Keratinocyte (primary cell): Measurements from ENCODE around the gene PPM1A. TPM values are rescaled to one million over a fixed set of nuclear protein-coding genes. Genes with fewer than 3 reads are reported as not detected.

ENCODE experiments used
- DNase-seq: peaks from one replicate; pipeline ENCODE4 v3.0.0-alpha.2; 2011; ENCODE audit warnings: low read depth, missing footprints, low spot score
- FAIRE-seq: peaks from 2 replicates; lab custom pipeline; 2011; peaks lifted over from hg19 to GRCh38; lab: Jason Lieb, UNC
- H2AFZ ChIP-seq: 2 replicates; pipeline ENCODE4 v1.6.0; 2012; ENCODE audit warnings: low read length, control low read depth, inconsistent platforms; ENCODE audit not compliant: control insufficient read depth
- H3K27ac ChIP-seq: 2 replicates; pipeline ENCODE4 v1.5.1; 2011; ENCODE audit warnings: low read length; ENCODE audit not compliant: control insufficient read depth, insufficient read depth
- H3K27me3 ChIP-seq: 3 replicates; pipeline ENCODE4 v1.6.0; 2011; ENCODE audit warnings: low read length; ENCODE audit not compliant: control insufficient read depth, insufficient read depth; ENCODE audit errors: extremely low read depth
- H3K36me3 ChIP-seq, 2 experiments: 2 replicates in 1 of 2; 3 replicates in 1 of 2; pipeline ENCODE4 v1.5.1; 2011; ENCODE audit warnings: low read length in 2 of 2, mild to moderate bottlenecking in 1 of 2; ENCODE audit not compliant: control insufficient read depth in 2 of 2, insufficient read depth in 2 of 2; ENCODE audit errors: extremely low read depth in 1 of 2
- H3K4me1 ChIP-seq: 3 replicates; pipeline ENCODE4 v1.5.1; 2011; ENCODE audit warnings: low read length; ENCODE audit not compliant: control insufficient read depth, insufficient read depth; ENCODE audit errors: extremely low read depth
- H3K4me2 ChIP-seq: 3 replicates; pipeline ENCODE4 v1.6.0; 2011; ENCODE audit warnings: low read depth, low read length; ENCODE audit not compliant: control insufficient read depth, insufficient read depth; ENCODE audit errors: extremely low read depth
- H3K4me3 ChIP-seq, 3 experiments: fragments of 200-600 bp in 1 of 3; sonication (generic) in 1 of 3; 2 replicates in 2 of 3; 3 replicates in 1 of 3; pipeline ENCODE4 v1.5.1; 2011 to 2016; ENCODE audit warnings: low read length in 3 of 3, mild to moderate bottlenecking in 3 of 3, control low read depth in 2 of 3, inconsistent platforms in 1 of 3, low read depth in 1 of 3, mixed read lengths in 1 of 3, mixed run types in 1 of 3, moderate library complexity in 1 of 3; ENCODE audit not compliant: control insufficient read depth in 2 of 3, insufficient read depth in 2 of 3; ENCODE audit errors: extremely low read depth in 1 of 3
- H3K79me2 ChIP-seq: 2 replicates; pipeline ENCODE4 v1.6.0; 2012; ENCODE audit warnings: low read length; ENCODE audit not compliant: control insufficient read depth, insufficient read depth
- H3K9ac ChIP-seq: 3 replicates; pipeline ENCODE4 v1.6.0; 2011; ENCODE audit warnings: low read length; ENCODE audit not compliant: control insufficient read depth, insufficient read depth; ENCODE audit errors: extremely low read depth
- H3K9me1 ChIP-seq: 3 replicates; pipeline ENCODE4 v1.6.0; 2011; ENCODE audit warnings: low read length; ENCODE audit not compliant: control insufficient read depth, insufficient read depth; ENCODE audit errors: extremely low read depth
- H3K9me3 ChIP-seq: 2 replicates; pipeline ENCODE4 v1.5.1; 2012; ENCODE audit warnings: low read depth, low read length; ENCODE audit not compliant: control insufficient read depth
- H4K20me1 ChIP-seq: 3 replicates; pipeline ENCODE4 v1.6.0; 2011; ENCODE audit warnings: low read length; ENCODE audit not compliant: control insufficient read depth, insufficient read depth; ENCODE audit errors: extremely low read depth
- EZH2 ChIP-seq: IDR thresholded peaks from one replicate; pipeline ENCODE4 v1.6.1; 2012; ENCODE audit warnings: inconsistent platforms, mild to moderate bottlenecking, low read length, moderate library complexity
- dilution Hi-C: fragments of 300-500 bp; cut with MboI; formaldehyde crosslinking; loops from one replicate; pipeline ENCODE4 v1.7.0; 2020; ENCODE audit warnings: low sequenced_read_pairs; ENCODE audit not compliant: extremely low pct_ligation_motif_present
- polyA plus RNA-seq, 5 experiments: library from polyadenylated mRNA; depleted of rRNA in 3 of 5; stranded (reverse) in 3 of 5; stranded (forward) in 1 of 5; unstranded in 1 of 5; fragments of >200 nt; gene quantifications; 1 replicate in 1 of 5; 2 replicates in 3 of 5; 3 replicates in 1 of 5; pipeline versions ENCODE4 v1.2.1 to v1.2.3, GENCODE V29; 2011 to 2012; ENCODE audit warnings: missing spikeins in 2 of 5, low read depth in 1 of 5, low replicate concordance in 1 of 5
- TF ChIP-seq, protein P1 (sequence below), 3 experiments: IDR thresholded peaks in 1 of 3; conservative IDR thresholded peaks in 1 of 3; optimal IDR thresholded peaks in 1 of 3; 2 replicates in 2 of 3; 3 replicates in 1 of 3; pipeline versions ENCODE3 to v1.5.1; 2011; ENCODE audit warnings: low read length in 3 of 3, mild to moderate bottlenecking in 3 of 3, moderate library complexity in 2 of 3, control low read depth in 1 of 3, inconsistent platforms in 1 of 3; ENCODE audit not compliant: insufficient read depth in 2 of 3; ENCODE audit errors: extremely low read depth in 1 of 3

Gene PPM1A
- polyA plus RNA-seq, 1 donor (not counting 4 experiments of a cell fraction or from before 2014, with no cell fraction given), result 44.5 TPM

DNA sequence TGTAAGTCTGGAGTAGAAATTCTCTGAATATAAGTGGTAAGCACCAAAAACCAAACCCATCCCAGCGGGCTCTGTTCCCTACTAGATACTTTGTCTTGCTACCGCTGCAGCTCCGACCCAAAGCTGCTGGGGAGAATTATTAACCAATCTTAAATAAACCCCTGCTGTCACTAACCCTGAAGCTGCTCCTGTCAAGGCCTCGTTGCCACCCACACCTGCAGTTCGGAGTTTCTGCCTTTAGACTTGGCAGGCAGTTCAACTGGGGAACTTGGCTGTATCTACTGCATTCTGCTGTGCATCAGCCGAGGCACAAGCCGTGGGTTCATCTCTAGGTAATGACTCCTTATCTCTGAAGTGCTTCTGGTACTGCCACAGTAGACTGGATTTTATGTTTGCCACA is 55.5 kb downstream of the PPM1A start:
- FAIRE-seq, result no peak
- Histone ChIP-seq H3K9me3 (no peaks in the 10 kb centered on the region), H3K4me2 (no peak overlapping the region)

DNA sequence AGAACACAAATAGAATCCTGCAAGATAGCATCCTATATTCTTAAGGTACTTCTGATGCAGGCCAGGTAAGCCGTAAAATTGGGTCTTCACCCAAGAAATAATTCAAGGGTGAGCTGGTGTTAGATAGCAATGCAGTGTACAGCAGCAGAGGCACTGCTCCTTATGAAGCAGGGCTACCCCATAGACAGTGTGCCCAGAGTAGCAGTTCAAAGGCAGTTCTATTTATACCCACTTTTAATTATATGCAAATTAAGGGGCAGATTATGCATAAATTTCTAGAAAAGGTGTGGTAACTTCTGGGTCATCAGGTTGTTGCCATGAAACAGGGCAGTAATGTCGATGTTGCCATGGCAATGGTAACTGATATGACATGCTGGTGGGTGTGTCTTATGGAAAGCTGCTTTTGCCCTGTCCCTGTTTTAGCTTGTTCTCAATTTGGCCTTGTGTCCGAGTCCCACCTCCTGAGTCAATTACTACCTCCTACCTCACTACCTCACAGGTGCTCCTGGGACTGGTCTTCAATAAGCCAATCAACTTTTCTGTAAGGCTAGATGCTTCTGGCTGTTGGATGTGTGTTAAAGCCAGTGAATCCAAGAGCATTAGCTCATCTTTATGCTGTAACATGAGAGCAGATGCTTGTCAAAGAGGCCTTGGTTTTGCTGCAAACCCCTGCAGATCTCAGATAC is 61.0 kb downstream of the PPM1A start:
- Histone ChIP-seq H3K9me1 (no peaks in the 10 kb centered on the region), H3K9me3 (no peaks in the 10 kb centered on the region), H3K36me3 (no peaks in the 10 kb centered on the region), H4K20me1 (no peaks in the 10 kb centered on the region), H3K4me2 (no peak overlapping the region), H2AFZ (no peak overlapping the region), H3K4me3 (no peak overlapping the region), H3K27ac (no peak overlapping the region), H3K79me2 (no peaks in the 10 kb centered on the region), H3K27me3 (peaks cover 3% of the 10 kb centered on the region), H3K9ac (no peak overlapping the region), H3K4me1 (no peaks in the 10 kb centered on the region)
- dilution Hi-C loops, result no loop called here
- DNase-seq (no peak), FAIRE-seq (no peak)
- no peak for TF ChIP-seq EZH2
- TF ChIP-seq, protein P1, sequence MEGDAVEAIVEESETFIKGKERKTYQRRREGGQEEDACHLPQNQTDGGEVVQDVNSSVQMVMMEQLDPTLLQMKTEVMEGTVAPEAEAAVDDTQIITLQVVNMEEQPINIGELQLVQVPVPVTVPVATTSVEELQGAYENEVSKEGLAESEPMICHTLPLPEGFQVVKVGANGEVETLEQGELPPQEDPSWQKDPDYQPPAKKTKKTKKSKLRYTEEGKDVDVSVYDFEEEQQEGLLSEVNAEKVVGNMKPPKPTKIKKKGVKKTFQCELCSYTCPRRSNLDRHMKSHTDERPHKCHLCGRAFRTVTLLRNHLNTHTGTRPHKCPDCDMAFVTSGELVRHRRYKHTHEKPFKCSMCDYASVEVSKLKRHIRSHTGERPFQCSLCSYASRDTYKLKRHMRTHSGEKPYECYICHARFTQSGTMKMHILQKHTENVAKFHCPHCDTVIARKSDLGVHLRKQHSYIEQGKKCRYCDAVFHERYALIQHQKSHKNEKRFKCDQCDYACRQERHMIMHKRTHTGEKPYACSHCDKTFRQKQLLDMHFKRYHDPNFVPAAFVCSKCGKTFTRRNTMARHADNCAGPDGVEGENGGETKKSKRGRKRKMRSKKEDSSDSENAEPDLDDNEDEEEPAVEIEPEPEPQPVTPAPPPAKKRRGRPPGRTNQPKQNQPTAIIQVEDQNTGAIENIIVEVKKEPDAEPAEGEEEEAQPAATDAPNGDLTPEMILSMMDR (optimal IDR thresholded peaks at IDR 0.05 in 1 of 3, IDR thresholded peaks at IDR 0.05 in 1 of 3, conservative IDR thresholded peaks at IDR 0.05 in 1 of 3; ENCODE audit: extremely low read depth in 1 of 3, insufficient read depth in 2 of 3, low read length in 3 of 3), result no peak

More for the DNA sequence above, 55.5 kb downstream of the PPM1A start:
- TF ChIP-seq, protein P1 (optimal IDR thresholded peaks at IDR 0.05 in 1 of 3, IDR thresholded peaks at IDR 0.05 in 1 of 3, conservative IDR thresholded peaks at IDR 0.05 in 1 of 3; ENCODE audit: extremely low read depth in 1 of 3, insufficient read depth in 2 of 3, low read length in 3 of 3), result no peak
- no peak for TF ChIP-seq EZH2
- DNase-seq, result no peak
- H3K4me3 ChIP-seq, result no peak overlapping the region
- dilution Hi-C loops, result no loop called here
- H3K9me1 ChIP-seq, result no peaks in the 10 kb centered on the region
- H3K27ac ChIP-seq, result no peak overlapping the region
- H2AFZ ChIP-seq, result no peak overlapping the region
- H3K79me2 ChIP-seq, result no peaks in the 10 kb centered on the region
- H3K27me3 ChIP-seq, result no peaks in the 10 kb centered on the region
- H3K9ac ChIP-seq, result no peak overlapping the region
- no peaks in the 10 kb centered on the region for H3K4me1 ChIP-seq
- no peaks in the 10 kb centered on the region for H3K36me3 ChIP-seq
- no peaks in the 10 kb centered on the region for H4K20me1 ChIP-seq
